Measurements from ENCODE around the gene EPS8L2. TPM values are rescaled to one million over a fixed set of nuclear protein-coding genes. Genes with fewer than 3 reads are reported as not detected.

EPS8L2 gene
- total and polyA plus RNA-seq, 2 of the 4 experiments (the other 2 are of a cell fraction): 17.2 to 39.4 TPM

DNA sequence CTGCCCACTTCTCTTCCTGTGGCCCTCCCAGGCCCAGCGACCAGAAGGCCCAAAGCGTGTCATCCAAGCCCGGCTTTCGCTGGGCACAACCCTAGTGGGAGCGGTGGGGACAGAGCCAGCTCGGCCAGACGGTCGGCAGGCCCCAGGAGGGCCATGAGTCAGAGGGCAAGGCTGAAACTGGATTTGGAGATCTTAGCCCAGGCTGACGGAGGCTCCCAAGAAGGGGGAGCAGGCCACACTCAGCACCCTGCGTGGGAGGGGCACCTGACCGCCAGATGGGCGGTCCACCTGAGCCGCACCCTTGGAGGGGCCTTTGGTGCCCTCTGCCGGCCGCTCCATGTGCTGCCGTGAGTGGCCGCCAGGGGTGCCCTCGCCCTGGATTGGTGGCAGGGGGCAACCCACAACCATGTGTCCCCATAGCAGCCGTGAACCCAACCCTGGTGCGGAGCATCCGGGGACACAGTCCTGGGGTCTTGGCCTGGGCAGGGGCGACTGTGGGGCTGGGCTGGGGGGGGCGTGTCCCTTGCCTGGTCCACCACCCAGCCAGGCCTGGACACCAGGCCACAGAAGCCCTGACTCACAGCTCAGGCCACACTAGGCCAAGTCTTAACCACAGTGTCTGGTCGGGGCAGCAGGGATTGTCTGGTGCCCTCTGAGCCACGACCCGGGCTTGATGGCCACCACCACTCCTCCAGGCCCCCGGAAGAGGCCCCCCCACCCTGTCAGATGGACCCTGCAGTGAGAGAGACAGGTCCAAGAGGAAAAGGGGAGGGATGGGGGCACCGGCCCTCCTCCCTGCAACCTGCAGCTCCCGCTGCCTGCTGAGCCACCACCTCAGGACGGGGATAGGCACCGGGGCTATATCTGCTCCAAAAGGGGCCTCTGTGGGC lies 22.1 kb downstream of the EPS8L2 start:
- no peak overlapping the region for H4K5ac ChIP-seq (ENCODE audit: low read depth, low read length)
- no peak overlapping the region for H2BK120ac ChIP-seq (ENCODE audit: low read depth, low read length)
- H2BK5ac ChIP-seq (ENCODE audit: low read depth, low read length, poor library complexity, severe bottlenecking): no peak overlapping the region
- H2AFZ ChIP-seq (replicated peaks; ENCODE audit: low read length, poor library complexity): peak overlapping the region; percentile 80
- no peak overlapping the region for H3K4me3 ChIP-seq (ENCODE audit: insufficient read depth, low read depth, low read length)
- ATAC-seq (ENCODE audit: low read depth) (peak; percentile 81), DNase-seq (peak; percentile 72)
- no peak overlapping the region for H4K8ac ChIP-seq (ENCODE audit: low read depth in 2 of 2, low read length in 2 of 2)
- no TSS peak for BruUV-seq (replicated peaks)
- peak overlapping the region; percentile 17; the same call in 1 of the 2 replicates for H2AK5ac ChIP-seq (ENCODE audit: low read depth, low read length)
- dilution Hi-C loops (cut with HindIII; ENCODE audit: low sequenced_read_pairs, unreplicated experiment) (no loop called here), in situ Hi-C loops (cut with MboI; ENCODE audit: low sequenced_read_pairs) (no loop called here), intact Hi-C loops (cut with micrococcal nuclease) (loop anchor here (10.0 kb wide), 1 partner anchor 173 kb away; no protein-coding TSS in a partner anchor)
- peaks cover 6% of the 10 kb centered on the region for H3K4me1 ChIP-seq (ENCODE audit: control insufficient read depth, insufficient read depth, low read length)
- no peak overlapping the region for H3K23ac ChIP-seq (ENCODE audit: low read depth, low read length)
- no peak overlapping the region for H3K56ac ChIP-seq (ENCODE audit: extremely low read depth, insufficient read depth, low read length)
- no peaks in the 10 kb centered on the region for H3K79me1 ChIP-seq (ENCODE audit: low read depth in 1 of 2, low read length in 2 of 2)
- no peak overlapping the region for H4K91ac ChIP-seq (ENCODE audit: insufficient read depth, low read depth, low read length)
- POLR2A ChIA-PET (ENCODE audit: unreplicated experiment): interaction anchor here (0.5 kb wide), 1 partner anchor 34 kb away, joined by 4 read pairs; no protein-coding TSS in a partner anchor
- no peaks in the 10 kb centered on the region for H3K9me3 ChIP-seq (ENCODE audit: control insufficient read depth, insufficient read depth, low read length)
- no peaks in the 10 kb centered on the region for H3K9me1 ChIP-seq (ENCODE audit: insufficient read depth, low read length)
- H3K36me3 ChIP-seq (ENCODE audit: control insufficient read depth, insufficient read depth, low read length): no peaks in the 10 kb centered on the region
- H2AK9ac ChIP-seq (replicated peaks; ENCODE audit: low read depth, low read length, poor library complexity): peak overlapping the region; percentile 44
- H3K4ac ChIP-seq (ENCODE audit: low read depth, low read length): no peak overlapping the region
- CTCF ChIA-PET: interaction anchor here (1.0 kb wide), 1 partner anchor 20 kb away, joined by 3 read pairs; no protein-coding TSS in a partner anchor
- no peak overlapping the region for H3K27ac ChIP-seq (ENCODE audit: insufficient read depth, low read length)
- no peak overlapping the region for H2BK15ac ChIP-seq (ENCODE audit: low read depth, low read length)
- H3K9ac ChIP-seq (ENCODE audit: low read depth, low read length): no peak overlapping the region
- H3K18ac ChIP-seq (ENCODE audit: low read depth, low read length): no peak overlapping the region
- H3K27me3 ChIP-seq (ENCODE audit: control insufficient read depth, insufficient read depth, low read length): peaks cover 10% of the 10 kb centered on the region; the same call in 1 of the 2 replicates
- no peaks in the 10 kb centered on the region for H4K20me1 ChIP-seq (ENCODE audit: insufficient read depth, low read length)
- H2BK20ac ChIP-seq (ENCODE audit: low read depth, low read length): no peak overlapping the region
- 65% methylated on average over 9 of the region's 31 CpGs; no CpG with 5 or more reads in 1 of the 2 experiments for WGBS, 2 experiments (ENCODE audit: extremely low coverage in 2 of 2, insufficient read length in 1 of 2)
- no peak overlapping the region for H3K14ac ChIP-seq (replicated peaks; ENCODE audit: low read depth, low read length)
- H3K4me2 ChIP-seq (ENCODE audit: low read depth, low read length): no peak overlapping the region
- peak; percentile 33; the same call in 1 of the 2 replicates for TF ChIP-seq MAZ (IDR thresholded peaks at IDR 0.05; ENCODE audit: borderline replicate concordance, low read depth, low read length)
- TF ChIP-seq CHD1 (IDR thresholded peaks at IDR 0.05; ENCODE audit: low read depth, low read length): no peak
- TF ChIP-seq NFE2L2 (IDR thresholded peaks at IDR 0.05; ENCODE audit: low read depth, low read length): no peak
- peak; percentile 62 for TF ChIP-seq RAD21 (IDR thresholded peaks at IDR 0.05; ENCODE audit: low read length)
- TF ChIP-seq MAFK (IDR thresholded peaks at IDR 0.05; ENCODE audit: low read depth, low read length): no peak
- TF ChIP-seq, protein P1, sequence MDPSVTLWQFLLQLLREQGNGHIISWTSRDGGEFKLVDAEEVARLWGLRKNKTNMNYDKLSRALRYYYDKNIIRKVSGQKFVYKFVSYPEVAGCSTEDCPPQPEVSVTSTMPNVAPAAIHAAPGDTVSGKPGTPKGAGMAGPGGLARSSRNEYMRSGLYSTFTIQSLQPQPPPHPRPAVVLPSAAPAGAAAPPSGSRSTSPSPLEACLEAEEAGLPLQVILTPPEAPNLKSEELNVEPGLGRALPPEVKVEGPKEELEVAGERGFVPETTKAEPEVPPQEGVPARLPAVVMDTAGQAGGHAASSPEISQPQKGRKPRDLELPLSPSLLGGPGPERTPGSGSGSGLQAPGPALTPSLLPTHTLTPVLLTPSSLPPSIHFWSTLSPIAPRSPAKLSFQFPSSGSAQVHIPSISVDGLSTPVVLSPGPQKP (IDR thresholded peaks at IDR 0.05; ENCODE audit: borderline replicate concordance, low read depth, low read length): no peak
- TF ChIP-seq, protein P2, sequence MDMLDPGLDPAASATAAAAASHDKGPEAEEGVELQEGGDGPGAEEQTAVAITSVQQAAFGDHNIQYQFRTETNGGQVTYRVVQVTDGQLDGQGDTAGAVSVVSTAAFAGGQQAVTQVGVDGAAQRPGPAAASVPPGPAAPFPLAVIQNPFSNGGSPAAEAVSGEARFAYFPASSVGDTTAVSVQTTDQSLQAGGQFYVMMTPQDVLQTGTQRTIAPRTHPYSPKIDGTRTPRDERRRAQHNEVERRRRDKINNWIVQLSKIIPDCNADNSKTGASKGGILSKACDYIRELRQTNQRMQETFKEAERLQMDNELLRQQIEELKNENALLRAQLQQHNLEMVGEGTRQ (IDR thresholded peaks at IDR 0.05; ENCODE audit: low read depth, low read length): peak; percentile 82
- peak; percentile 53 for TF ChIP-seq BHLHE40 (IDR thresholded peaks at IDR 0.05; ENCODE audit: low read depth, low read length)
- no peak for TF ChIP-seq MXI1 (IDR thresholded peaks at IDR 0.05; ENCODE audit: borderline replicate concordance, low read depth, low read length)
- no peak for TF ChIP-seq CEBPB (IDR thresholded peaks at IDR 0.05; ENCODE audit: low read depth, low read length)
- TF ChIP-seq POLR2A (IDR thresholded peaks at IDR 0.05; ENCODE audit: low read depth, low read length): no peak
- no peak for TF ChIP-seq RFX5 (IDR thresholded peaks at IDR 0.05; ENCODE audit: low read depth, low read length)
- peak; percentile 99 for TF ChIP-seq CTCF (conservative IDR thresholded peaks at IDR 0.05; ENCODE audit: low read depth, low read length)
- TF ChIP-seq FOS (IDR thresholded peaks at IDR 0.05; ENCODE audit: low read depth, low read length): 0 out of 2 replicates have a peak, but pooled peaks have one; percentile 4
